GM21381 (cell line): ENCODE results near the gene KRT76.

Source experiments
- ATAC-seq: cut with Tn5 transposase; IDR thresholded peaks from one replicate; pipeline ENCODE4 v1.9.1; 2021; ENCODE audit warnings: mild to moderate bottlenecking, moderate library complexity; ENCODE audit not compliant: unreplicated experiment

KRT76 gene

GRCh38 chr12:52742196-52742580, 35.0 kb downstream of the KRT76 start:
- ATAC-seq, result no peak

GRCh38 chr12:52741375-52742195, 35.6 kb downstream of the KRT76 start:
- ATAC-seq, result no peak

- ATAC-seq, result no peak
Observed at GRCh38 chr12:52740584-52740983, 36.6 kb downstream of the KRT76 start.

GRCh38 chr12:52739963-52740362, 37.2 kb downstream of the KRT76 start:
- no peak for ATAC-seq

GRCh38 chr12:52735816-52736632, 41.1 kb downstream of the KRT76 start:
- ATAC-seq, result no peak

GRCh38 chr12:52735106-52735505, 42.0 kb downstream of the KRT76 start:
- ATAC-seq, result no peak

GRCh38 chr12:52730793-52731192, 46.4 kb downstream of the KRT76 start:
- ATAC-seq, result no peak

GRCh38 chr12:52730383-52730782, 46.8 kb downstream of the KRT76 start:
- ATAC-seq, result no peak

- no peak for ATAC-seq
Observed at GRCh38 chr12:52729147-52729546, 48.0 kb downstream of the KRT76 start.

- no peak for ATAC-seq
Observed at GRCh38 chr12:52728374-52728773, 48.8 kb downstream of the KRT76 start.

- no peak for ATAC-seq
Observed at GRCh38 chr12:52727037-52727436, 50.1 kb downstream of the KRT76 start.

GRCh38 chr12:52726451-52726850, 50.7 kb downstream of the KRT76 start:
- ATAC-seq, result no peak

GRCh38 chr12:52724384-52724783, 52.8 kb downstream of the KRT76 start:
- ATAC-seq, result no peak

- ATAC-seq, result no peak
Observed at GRCh38 chr12:52722680-52723079, 54.5 kb downstream of the KRT76 start.

GRCh38 chr12:52721838-52722470, 55.2 kb downstream of the KRT76 start:
- ATAC-seq, result no peak

GRCh38 chr12:52720365-52720886, 56.7 kb downstream of the KRT76 start:
- ATAC-seq, result no peak
